Raji (cell line): ENCODE results near the gene ADCY5.

Experiments
- POLR2A ChIP-seq: IDR thresholded peaks from 2 replicates; pipeline ENCODE4 v1.6.1; 2011; ENCODE audit warnings: low read depth, low read length, control low read depth; ENCODE audit not compliant: insufficient read depth

ADCY5 gene

DNA sequence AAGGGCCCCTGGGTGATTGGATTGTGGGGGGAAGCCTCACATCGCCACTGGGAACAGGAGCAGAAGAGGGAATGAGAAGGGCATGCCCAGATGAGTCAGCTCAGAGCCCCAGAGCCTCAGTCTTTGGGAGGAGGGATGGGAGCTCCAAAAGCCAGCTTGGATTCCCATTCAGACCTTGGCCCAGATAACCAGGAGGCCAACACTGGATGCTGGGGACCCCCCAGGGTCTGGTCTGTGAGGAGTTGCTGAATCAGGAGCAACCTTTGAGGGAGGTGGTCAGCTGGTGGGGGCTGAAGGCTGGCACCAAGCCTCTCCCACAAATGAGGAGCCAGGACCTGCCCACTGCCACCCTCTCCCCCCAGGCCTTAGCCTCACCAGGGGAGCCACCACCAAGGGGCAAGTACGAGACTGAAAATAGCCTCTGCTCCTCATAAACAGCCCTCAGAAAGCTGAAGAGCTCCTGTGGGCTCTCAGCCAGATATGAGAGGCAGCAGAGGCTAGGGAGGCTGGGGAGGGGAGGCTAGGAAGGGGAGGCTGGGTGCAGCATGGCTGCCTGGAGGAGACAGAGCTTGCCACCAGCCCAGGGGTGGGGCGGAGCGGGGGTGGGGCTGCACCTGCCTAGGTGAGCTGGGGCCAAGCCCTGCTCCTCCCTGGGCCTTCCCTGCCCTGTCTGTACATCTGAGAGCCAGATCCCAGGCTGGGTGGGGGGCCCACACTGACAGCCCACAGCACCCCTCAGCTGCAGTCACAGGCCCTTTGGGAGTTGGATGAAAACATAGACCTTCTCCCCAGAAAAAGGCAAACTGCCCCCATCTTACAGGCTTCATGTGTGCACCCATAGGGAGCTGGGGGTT lies 147.3 kb downstream of the ADCY5 start:
- no peak for TF ChIP-seq POLR2A

DNA sequence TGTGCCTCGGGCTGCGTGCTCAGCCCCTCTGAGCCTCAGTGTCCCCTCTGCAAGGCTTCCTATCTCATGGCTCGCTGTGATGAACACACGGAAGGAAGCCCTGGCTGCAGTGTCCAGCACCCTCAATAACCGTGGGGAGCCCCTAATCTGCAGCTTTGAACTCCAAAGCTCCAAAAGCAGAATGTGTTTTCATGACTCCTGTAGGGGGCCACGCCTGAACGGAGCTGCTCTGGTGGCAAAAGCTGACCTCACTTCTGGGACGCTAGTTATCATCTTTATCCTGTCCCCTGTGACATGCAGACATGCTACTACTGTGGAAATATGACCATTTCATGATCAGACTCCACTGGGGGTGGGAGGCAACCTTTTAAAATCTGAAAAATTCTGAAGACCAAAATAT lies 148.3 kb downstream of the ADCY5 start:
- no peak for TF ChIP-seq POLR2A

DNA sequence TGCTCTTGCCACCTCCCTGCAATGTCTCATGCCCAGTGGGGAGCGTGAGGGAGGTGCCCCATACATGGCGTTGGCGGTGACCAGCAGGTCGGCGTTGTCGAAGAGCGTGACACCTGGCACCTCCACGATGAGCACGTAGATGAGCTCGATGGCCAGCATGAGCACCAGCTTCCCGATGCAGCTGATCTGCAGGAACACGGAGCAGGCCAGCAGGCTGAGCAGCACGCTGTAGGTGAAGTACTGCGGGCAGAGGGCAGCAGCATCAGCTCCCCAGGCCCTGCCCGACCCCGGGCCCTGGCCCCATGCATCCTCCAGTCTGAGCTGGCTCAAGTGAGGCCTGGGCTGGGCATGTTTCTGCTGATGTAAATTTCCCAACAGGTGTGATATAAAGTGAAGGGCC lies 148.8 kb downstream of the ADCY5 start:
- TF ChIP-seq POLR2A = no peak

DNA sequence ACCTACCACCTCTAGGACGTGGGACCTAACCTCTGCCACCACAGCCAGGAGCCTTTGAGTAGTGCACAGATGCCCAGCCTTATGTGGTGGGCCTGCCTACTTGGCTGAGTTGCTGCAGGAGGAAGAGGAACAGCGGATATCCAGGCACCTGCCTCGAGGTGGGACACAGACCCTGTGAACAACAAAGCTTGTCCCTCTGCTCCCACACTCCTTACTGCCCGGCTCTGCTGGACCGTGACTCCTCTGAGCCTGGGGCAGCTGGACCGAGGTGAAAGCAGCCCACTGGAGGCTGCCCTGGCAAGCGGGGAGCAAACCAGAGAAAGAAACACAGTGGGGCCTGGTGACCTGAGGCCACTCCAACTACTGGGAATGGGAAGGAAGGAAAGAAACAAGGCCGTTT lies 149.3 kb downstream of the ADCY5 start:
- TF ChIP-seq POLR2A = no peak

DNA sequence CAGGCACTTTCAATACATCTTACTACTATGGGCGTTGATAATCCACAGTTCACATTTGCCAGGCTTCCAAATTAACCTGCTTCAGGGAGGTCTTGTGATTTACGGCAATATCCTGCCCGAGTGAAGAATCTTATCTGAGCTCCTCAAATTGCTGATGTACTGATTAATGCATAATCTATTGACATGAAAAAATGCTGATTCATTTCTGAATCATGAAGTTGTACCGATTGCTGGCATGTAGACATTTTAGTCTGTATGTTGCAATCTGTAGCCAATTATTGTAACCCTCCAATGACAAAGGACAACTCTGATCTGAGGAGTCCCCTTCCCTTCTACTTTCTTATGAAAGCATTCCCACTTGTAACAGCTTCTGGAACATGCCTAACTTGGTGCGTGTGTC lies 150.0 kb downstream of the ADCY5 start:
- TF ChIP-seq POLR2A = no peak

DNA sequence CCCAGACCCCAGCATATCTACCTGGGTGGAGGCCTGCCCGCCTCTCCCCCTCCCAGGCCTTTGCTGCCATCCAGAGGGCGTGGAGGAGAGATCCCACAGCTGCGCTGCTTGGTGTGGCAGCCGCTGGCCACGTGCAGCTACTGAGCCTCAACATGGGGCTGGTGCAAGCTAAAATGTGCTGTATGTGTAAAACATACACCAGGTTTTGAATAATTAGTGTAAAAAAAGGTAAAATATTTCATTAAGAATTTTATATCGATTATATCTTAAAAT lies 151.3 kb downstream of the ADCY5 start:
- TF ChIP-seq POLR2A = no peak

DNA sequence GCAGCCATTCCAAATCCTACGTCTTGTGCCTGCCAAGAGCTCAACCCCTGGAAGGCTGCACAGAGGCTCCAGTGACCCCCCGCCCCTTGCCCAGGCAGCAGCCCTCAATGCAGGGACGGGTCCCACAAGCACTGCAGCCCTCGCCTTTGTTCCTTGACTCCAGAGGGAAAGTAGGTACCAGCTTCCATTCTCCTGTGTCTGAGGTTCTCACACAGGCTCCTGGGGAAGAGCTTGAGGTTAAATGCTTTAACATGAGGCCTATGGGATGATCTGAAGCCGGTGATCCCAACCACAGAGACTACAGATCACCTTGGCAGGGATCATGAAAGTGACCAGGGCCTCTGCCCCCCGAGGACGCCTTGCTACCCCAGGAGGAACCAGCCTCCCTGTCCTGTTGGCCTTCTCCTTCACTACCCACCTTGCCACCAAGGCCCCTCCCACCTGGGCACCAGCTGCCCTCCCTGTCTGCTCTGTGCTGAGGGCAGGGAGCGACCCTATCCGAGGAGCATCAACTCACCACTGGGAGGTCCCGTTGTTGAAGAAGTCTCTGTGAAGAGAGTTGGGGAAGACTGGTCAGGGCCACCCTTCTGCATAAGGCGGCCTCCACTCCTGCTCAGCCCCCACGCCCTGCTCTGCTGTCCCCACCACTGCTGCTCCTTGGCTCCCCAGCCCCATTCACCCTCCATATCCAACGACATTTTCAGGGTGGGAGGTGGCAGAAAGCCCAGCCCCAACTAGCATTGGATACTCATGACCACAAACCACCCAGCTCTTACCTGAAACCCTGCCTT lies 151.9 kb downstream of the ADCY5 start:
- TF ChIP-seq POLR2A = no peak

DNA sequence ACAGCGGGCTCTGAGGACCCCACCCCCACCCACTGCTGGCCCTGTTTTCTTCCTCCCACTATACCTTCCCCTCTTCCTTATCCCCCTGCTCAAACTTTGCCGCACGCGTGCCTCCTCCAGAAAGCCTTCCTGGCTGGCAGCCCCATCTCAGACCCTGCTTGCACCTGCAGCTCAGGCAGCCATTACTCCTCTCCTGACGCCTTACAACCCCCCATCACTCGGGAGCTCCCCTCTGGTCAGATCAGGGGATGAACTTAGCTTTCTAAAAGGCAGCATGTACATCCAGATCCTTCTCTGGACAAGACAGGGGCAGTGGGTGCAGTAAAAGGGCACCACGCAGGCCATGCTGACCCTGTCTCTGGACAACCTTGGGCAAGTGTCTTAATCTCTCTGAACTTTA lies 152.6 kb downstream of the ADCY5 start:
- no peak for TF ChIP-seq POLR2A

DNA sequence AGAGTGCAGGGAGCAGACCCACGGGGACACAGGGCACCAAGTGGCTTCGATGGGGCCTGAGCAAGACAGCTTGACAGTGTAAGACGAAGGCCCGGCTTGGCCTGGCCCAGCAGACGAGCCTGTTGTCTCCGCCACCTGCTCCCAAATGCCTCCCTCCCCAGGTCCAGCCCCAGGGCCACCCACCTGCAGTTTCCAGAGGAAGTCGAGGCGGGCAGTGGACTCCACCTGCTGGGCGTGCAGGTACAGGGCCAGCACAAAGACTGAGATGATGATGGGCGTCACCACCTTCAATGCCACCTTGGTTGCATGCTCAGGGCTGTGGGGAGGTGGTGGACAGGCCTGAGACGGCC lies 153.0 kb downstream of the ADCY5 start:
- no peak for TF ChIP-seq POLR2A

DNA sequence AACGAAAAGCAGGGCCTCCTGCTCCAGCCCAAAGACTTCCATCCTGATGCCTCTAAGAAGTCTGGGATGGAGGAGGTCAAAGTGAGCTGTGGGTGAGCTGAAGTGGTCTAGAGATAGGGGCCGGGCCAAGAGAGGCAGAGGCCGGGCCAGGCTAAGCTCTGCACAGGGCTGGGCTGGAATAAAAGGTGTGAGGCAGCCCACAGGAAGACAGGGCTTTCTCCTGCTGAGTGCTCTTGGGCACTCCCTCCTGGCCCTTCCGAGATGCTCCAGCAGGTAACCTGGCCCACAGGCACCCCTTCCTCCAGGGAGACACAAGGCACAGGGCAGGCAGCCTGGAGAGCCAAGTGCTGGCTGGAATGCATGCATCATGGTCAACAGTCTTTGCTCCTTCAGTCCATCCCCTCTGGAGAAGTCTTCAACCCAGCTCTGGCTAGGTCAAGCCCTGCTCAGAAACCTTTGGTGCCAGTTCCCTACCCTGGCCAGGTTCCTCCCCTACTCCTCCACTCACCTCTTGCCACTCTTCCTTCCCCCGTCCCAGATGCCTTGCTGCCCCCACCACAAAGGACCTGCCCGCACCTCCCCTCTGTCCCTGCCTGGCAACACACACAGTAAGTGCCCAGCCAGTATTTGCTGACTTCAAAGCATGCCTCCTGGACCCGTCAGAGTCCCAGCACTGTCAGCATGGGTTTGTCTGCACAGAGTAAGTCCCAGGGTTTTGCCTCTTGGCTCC lies 153.6 kb downstream of the ADCY5 start:
- no peak for TF ChIP-seq POLR2A

DNA sequence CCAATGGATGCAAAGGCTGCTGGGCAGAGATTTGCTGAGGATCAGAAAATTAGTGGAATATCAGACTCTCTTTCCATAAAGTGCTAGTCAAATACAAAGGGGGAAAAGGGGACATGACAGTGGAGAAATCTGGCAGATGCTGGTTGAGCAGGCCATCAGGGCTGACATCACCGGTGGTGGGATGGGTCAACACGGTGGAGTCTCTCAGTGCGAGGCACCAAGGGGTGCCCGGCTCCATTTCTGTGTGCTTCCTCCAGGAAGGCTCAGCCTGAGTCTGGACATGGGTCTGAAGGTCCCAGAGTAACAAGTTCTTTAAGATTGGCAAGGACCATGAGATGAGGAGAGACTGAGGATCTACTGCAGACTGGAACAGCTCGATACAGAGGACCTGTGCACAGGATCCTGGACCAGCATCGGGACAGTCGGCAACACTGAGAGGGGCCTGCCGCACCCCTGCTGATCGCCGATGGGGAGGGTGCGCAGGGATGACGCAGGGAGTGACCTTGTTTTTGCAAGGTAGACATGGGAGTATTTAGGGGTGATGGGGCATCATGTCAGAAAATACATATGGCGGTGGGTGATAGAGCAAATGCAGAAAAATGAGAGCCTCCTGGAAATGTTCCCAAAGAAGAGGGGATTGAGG lies 154.5 kb downstream of the ADCY5 start:
- no peak for TF ChIP-seq POLR2A

DNA sequence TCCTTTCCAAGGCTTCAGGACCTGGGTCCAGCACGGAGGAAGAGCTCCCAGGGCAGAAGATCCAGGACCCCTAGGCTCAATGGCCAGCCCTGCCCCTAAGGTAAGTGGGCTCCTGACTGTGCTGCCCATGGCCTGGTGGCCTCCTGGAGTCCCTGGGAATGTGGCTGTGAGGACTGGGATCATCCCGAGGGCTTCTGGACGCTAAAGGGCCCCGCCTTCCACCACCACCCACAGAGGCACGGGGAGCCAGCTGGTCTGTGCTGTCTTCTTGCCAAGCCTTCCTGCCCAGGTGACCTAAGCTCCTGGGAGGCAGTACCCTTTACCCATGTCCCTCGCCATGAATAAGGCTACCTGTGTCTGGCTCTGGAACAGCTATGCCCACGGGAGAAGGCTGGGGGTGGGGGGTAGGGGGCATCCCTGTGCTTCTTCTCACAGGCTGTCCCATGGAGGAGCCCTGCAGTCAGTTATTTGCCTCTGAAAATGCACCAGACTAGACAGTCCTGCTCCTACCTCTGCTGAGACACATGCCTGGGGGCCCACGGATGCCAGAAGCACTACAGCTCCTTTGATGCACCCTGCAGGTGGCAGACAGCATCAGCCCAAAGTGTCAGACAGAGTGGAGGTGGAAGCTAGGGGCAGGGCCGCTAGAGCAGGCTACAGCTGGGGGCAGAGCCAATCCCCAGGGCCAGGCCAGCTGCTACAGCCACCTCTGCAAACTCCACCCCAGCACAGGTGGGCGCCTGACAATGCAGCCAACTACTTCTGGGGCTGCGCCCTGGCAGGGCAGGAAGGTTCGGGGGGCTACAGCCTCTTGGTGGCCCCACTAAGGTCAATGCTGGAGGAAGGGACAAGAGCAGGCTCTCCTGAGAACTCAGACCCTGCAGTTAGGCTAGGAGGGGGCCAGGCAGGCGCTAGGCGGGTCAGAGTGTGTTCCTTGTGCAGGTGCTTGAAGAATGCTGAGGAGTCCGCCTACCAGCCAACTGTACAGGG lies 156.3 kb downstream of the ADCY5 start:
- no peak for TF ChIP-seq POLR2A

DNA sequence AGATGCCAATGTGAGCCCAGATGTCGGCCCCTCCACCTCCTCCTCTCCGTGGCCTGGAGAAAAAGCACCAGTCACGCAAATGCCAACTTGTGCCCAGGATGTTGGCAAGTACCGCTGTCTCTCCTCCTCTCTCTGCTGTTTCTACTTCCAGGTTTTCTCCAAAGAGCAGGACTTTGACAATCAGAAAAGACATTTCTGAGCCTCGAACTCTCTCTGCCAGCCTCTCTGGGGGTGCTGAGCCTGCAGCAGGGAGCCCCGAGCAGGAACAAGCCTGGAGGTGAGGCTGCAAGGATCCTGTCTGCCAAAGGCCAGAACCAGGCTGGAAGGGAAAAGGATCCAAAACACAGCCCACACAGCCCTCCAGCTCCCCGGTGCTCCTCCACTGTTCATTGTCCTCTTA lies 157.5 kb downstream of the ADCY5 start:
- no peak for TF ChIP-seq POLR2A

DNA sequence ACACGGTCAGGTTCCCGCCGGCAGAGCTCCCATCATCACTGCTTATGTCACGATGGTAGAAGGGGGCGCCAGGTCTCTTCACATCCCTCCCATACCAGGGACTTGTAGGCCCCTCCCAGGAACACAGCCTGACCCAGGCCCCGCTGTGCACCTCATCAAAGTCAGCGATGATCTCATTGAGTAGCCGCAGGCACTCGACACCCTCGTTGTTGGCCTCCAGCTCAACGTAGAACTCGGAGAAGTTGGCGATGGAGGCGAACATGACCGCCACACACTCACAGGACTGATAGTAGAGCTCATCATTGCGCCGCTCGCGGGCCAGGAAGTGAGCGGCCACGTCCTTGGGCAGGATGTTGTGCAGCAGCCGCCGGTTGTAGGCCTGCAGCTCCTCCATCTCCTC lies 157.9 kb downstream of the ADCY5 start:
- no peak for TF ChIP-seq POLR2A
